ENCODE data around the gene CIP2A.
"Not testable (repeated sequence)": the region's sequence is repeated elsewhere in the genome, so short reads cannot be mapped to it uniquely, and the experiment has no call there.

GRCh38 chr3:108616090-108616489 is 26.9 kb upstream of the CIP2A start:
- TF ChIP-seq CTCF (conservative IDR thresholded peaks at IDR 0.05; ENCODE audit: low read depth in 2 of 2); POLR2AphosphoS5 (IDR thresholded peaks at IDR 0.05; ENCODE audit: low read depth); EZH2 (IDR thresholded peaks at IDR 0.05; ENCODE audit: low read depth, unreplicated experiment); REST (IDR thresholded peaks at IDR 0.05; ENCODE audit: unreplicated experiment); EZH2phosphoT487 (IDR thresholded peaks at IDR 0.05; ENCODE audit: unreplicated experiment); CREB1 (CRISPR knock-in tag; IDR thresholded peaks at IDR 0.05; ENCODE audit: low read depth): not testable (repeated sequence)

All from GM23338 (cell line).